Measurements from ENCODE around the gene KMT2E.
A peak's percentile ranks its signal among the peaks of the same experiment; 100 is the strongest.

The KMT2E gene

DNA sequence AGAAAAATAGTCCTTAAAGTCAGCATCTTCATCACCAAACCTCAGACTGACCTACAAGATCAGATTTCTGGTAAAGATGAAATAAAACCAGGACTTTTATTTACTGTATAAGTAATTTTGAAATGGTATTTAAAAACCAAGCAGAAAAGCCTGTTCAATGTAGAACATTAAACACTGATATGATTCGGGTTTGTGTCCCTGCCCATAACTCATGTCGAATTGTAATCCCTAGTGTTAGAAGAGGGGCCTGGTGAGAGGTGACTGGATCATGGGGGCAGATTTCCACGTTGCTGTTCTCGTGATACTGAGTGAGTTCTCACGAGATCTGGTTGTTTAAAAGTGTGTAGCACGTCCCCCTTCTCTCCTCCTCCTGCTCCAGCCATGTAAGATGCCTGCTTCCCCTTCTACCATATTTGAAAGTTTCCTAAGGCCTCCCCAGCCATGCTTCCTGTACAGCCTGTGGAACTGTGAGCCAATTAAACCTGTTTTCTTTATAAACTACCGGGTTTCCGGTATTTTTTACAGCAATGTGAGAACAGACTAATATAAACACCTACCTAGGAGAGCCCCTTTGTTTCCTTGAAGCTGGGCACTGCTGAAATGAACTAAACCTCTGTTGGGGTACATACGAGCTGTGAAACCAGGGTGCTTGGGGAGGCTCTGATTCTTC is 120.1 kb downstream of the KMT2E start:
- no peak for DNase-seq (ENCODE audit: insufficient read length, low spot score)
- no peak for TF ChIP-seq POLR2A (IDR thresholded peaks at IDR 0.05; ENCODE audit: low read depth, low read length)

DNA sequence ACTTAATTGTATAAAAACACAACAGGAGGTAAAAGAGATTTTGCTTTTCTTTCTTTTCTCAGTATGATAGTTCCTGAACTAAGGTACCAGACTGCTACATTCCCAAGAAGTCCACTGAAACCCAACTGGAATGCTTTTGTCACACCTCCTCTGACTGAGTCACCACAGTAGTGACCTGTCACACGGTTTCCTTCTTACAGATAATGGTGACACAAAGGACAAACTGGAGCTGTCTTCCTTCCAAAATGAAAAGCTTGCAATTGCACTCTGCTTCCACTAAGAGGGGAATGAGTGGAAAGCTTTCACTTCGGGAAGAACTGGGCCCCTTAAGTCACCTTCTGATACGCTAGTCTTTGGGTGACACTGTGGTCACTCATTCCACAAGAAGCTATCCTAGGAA is 122.2 kb downstream of the KMT2E start:
- FAIRE-seq: no peak
- no peak for DNase-seq (ENCODE audit: insufficient read length, low spot score)
- no peak for TF ChIP-seq POLR2A (IDR thresholded peaks at IDR 0.05; ENCODE audit: low read depth, low read length)

More for the DNA sequence above, 120.1 kb downstream of the KMT2E start:
- FAIRE-seq: no peak

DNA sequence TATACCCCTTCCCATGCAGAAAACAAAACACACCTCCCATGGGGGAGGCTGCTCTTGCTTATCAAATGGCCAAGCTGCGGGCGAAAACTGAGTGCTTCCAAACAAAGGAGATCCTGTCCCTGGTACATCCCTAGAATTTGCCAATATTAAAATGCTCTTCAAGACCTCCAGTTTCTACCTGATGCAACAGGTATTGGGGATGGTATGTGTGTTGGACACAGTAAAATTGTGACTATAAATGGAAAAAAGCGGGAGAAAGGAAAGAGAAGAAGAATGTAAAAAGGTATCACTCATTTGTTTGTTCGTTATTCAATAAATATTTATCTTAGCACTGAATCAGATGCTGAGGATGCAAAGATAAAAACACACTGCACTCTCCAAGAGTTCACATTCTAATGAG is 123.9 kb downstream of the KMT2E start:
- no peak for TF ChIP-seq POLR2A (IDR thresholded peaks at IDR 0.05; ENCODE audit: low read depth, low read length)
- FAIRE-seq (no peak), DNase-seq (ENCODE audit: insufficient read length, low spot score) (no peak)

DNA sequence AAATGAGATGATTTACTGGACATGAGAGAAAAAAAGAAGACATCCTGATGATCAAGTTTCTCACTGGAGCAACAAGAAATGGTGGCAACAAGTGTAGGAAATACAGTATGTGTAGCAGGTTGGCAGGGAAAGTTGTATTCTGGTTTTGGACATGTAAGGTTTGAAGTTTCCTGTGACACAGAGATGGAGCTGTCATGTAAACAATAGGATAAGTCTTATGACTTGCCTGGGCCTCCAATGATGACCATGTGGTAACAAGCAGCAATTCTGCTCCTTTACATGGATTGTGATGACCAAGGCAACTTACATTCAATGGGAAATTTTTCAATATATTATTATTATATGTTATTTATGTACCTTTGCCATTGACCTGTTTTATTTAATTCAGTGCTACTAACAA is 125.4 kb downstream of the KMT2E start:
- DNase-seq (ENCODE audit: insufficient read length, low spot score) (no peak), FAIRE-seq (no peak)
- TF ChIP-seq POLR2A (IDR thresholded peaks at IDR 0.05; ENCODE audit: low read depth, low read length): no peak

DNA sequence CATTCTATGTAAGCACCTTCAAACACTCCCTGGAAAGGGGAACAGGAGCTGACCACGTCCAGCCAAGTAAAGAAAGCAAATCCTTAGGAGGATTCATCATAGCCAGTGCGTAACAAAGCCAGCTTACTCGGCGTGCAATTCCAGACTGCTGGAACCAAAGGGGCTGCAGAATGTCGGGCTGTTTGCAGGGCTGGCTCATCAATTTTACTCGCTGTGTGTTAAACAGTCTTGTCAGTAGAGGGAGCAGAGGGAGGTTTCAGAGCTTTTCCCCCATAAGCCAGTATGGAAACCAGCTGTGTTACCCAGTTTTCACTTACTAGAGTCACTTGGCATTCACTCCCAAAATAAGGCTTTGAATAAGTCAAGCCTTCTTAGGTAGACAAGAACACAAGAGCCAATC is 127.1 kb downstream of the KMT2E start:
- FAIRE-seq: no peak
- no peak for TF ChIP-seq POLR2A (IDR thresholded peaks at IDR 0.05; ENCODE audit: low read depth, low read length)
- DNase-seq (ENCODE audit: insufficient read length, low spot score): peak; percentile 6

DNA sequence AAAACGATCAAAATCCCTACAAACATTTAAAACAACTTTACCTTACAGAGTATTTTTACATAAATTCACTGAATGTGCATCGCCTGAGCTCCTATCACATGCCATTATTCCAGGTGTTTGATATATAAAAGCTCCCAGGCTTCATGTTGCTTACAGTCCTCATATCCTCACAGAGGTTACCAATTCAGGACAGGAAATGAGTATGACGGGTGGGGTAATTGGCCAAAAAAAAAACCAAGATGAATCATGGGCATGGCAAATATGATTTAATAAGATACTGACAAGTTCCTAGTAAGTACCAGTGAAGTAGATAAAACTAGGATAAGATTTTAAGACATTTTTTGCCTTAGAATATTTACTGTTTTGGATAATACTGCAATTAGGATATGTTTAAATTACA is 135.8 kb downstream of the KMT2E start:
- peak; percentile 47 for DNase-seq (ENCODE audit: insufficient read length, low spot score)
- FAIRE-seq: peak; percentile 27
- TF ChIP-seq POLR2A (IDR thresholded peaks at IDR 0.05; ENCODE audit: low read depth, low read length): no peak

DNA sequence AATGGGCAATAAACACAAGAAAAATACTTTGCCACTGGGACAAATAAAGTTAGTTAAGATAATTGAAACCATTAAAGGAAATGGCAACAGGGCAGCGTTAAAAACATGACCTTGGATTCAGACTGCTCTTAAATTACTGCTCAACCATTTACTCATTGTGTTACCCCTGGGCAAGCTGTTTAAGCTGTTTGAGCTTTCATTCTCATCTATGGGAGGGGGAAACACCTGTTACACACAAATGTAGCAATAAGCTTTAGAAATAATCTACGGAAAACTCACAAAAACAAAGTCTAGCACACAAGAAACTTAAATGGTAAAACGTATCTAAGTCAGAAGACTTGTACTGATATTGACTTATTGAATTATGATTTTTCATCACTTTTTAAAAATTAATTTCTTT is 137.1 kb downstream of the KMT2E start:
- FAIRE-seq (no peak), DNase-seq (ENCODE audit: insufficient read length, low spot score) (no peak)
- no peak for TF ChIP-seq POLR2A (IDR thresholded peaks at IDR 0.05; ENCODE audit: low read depth, low read length)

DNA sequence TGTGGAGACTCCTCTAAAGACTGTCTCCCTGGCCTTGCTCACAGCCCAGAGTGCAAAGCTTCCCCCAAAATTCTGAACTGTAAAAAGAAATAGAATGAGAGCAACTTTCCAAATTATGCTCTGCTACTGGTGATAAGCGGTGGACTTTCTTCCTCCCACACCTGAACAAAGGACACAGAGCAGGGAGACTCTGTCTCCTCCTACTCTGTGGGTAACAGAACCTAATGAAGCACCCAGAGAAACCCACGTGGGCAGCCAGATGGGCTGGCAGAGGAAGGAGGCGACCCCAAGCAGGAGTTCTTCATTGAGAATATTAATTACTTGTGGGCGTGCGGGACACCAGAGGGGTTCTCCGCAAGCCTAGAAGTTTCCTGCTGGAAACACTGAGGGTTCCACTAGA is 139.5 kb downstream of the KMT2E start:
- FAIRE-seq: no peak
- TF ChIP-seq POLR2A (IDR thresholded peaks at IDR 0.05; ENCODE audit: low read depth, low read length): no peak
- DNase-seq (ENCODE audit: insufficient read length, low spot score): no peak

DNA sequence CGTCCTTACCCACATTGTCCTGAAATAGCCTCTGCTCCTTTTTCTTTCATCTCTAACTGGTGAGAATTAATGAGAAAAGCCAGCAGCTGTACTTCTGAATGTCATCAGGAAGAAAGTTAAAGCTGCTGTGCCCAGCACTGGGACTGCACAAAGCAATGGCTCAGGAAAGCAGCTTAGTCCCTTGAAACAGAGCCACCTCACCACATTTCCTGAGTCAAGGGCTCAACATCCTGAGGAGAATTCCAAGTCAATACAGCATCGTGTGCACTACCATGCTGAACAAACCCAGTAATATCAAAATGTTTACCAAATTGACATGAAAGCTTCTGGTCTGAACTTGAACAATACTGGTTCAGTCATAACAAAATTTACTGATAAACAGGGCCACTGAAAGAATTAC is 140.1 kb downstream of the KMT2E start:
- FAIRE-seq: no peak
- no peak for DNase-seq (ENCODE audit: insufficient read length, low spot score)
- TF ChIP-seq POLR2A (IDR thresholded peaks at IDR 0.05; ENCODE audit: low read depth, low read length): no peak

DNA sequence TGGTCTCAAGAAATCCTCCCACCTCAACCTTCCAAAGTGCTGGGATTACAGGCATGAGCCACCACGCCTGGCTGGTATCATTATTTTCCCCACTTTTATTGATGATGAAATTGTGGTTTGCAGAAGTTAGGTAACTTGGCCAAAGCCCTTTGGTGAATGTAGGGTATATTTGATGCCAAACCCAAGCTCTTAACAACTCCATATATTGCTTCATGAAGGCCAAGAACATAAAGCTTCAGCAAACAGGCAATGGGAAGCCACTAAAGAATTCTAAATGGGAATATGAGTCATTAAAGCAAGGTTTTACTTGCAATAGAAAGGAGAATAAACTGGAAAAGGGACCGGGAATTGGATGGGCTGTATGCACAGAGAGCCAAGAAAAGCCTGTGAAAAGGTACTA is 142.7 kb downstream of the KMT2E start:
- no peak for FAIRE-seq
- no peak for TF ChIP-seq POLR2A (IDR thresholded peaks at IDR 0.05; ENCODE audit: low read depth, low read length)
- no peak for DNase-seq (ENCODE audit: insufficient read length, low spot score)

DNA sequence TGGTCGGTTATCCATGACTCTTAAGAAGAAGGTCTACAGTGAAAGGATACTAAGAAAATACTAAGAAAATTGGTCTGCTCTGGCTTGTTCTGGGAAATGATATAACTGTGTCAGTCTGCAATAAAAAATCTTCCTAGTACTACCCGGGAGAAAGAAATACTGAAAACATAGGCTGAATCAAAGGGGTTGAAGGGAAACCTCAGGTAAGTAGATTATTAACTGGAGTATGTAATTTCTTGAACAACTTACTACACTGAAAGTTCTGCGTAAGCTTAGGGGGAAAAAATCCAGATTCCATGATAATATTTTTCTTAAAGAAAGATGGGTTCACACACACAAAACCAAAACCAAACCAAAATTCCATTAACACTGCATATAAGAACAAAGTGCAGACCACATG is 143.3 kb downstream of the KMT2E start:
- FAIRE-seq (no peak), DNase-seq (ENCODE audit: insufficient read length, low spot score) (no peak)
- TF ChIP-seq POLR2A (IDR thresholded peaks at IDR 0.05; ENCODE audit: low read depth, low read length): no peak

DNA sequence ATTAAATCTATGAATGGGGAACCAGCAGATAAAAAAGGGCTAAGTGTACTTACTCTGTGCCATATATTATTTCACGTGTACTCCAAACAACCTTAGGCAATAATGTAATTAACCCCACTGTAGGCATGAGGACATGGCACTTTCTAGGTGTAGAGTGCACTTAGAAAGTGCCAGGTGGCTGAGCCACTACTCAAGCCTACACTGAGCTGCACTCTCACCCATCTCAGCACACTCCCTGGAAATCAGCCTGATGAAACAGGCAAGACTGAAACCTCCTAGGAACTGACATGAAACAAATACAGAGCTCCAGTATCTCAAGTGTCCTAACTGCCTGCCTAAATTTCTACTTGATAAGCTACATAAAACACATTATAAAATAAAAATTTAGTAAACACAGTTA is 147.4 kb downstream of the KMT2E start:
- no peak for DNase-seq (ENCODE audit: insufficient read length, low spot score)
- no peak for FAIRE-seq
- TF ChIP-seq POLR2A (IDR thresholded peaks at IDR 0.05; ENCODE audit: low read depth, low read length): no peak

Data from H54 (cell line).